ENCODE data around the gene FARS2. TPM values are rescaled to one million over a fixed set of nuclear protein-coding genes. Genes with fewer than 3 reads are reported as not detected.

Gene FARS2
- total and polyA plus RNA-seq, 11 donors = 11.4 to 24.6 (median 20.5) TPM

DNA sequence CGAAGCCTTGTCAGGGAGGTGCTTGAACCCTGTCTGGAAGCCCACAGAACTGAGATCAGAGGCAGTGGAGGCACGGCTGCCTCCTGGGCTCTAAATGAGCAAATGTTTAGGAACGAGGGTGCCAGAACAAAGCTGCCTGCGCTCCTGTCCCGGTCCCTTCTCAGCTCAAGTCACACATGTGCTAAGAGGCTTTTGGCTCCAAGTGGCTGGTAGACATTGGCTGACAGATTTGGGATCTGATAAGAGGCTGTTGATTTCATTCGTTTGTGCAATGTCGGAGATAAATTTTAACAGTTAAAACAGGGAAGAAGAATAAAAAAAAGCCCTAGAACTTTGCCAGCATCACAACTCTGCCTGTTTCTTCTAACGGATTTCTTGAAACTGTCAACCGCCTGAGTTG lies 553.6 kb downstream of the FARS2 start:
- 82 to 88% (median 88%) methylated on average over 9 of the region's 9 CpGs for WGBS, 4 donors
- no peak overlapping the region for H3K27ac ChIP-seq
- TF ChIP-seq POLR2A (IDR thresholded peaks at IDR 0.05) = no peak
- TF ChIP-seq, protein P1, sequence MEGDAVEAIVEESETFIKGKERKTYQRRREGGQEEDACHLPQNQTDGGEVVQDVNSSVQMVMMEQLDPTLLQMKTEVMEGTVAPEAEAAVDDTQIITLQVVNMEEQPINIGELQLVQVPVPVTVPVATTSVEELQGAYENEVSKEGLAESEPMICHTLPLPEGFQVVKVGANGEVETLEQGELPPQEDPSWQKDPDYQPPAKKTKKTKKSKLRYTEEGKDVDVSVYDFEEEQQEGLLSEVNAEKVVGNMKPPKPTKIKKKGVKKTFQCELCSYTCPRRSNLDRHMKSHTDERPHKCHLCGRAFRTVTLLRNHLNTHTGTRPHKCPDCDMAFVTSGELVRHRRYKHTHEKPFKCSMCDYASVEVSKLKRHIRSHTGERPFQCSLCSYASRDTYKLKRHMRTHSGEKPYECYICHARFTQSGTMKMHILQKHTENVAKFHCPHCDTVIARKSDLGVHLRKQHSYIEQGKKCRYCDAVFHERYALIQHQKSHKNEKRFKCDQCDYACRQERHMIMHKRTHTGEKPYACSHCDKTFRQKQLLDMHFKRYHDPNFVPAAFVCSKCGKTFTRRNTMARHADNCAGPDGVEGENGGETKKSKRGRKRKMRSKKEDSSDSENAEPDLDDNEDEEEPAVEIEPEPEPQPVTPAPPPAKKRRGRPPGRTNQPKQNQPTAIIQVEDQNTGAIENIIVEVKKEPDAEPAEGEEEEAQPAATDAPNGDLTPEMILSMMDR (IDR thresholded peaks at IDR 0.05) = no peak
- ATAC-seq (no peak), DNase-seq (no peak)
- H3K36me3 ChIP-seq = no peaks in the 10 kb centered on the region
- no peak overlapping the region for H3K4me3 ChIP-seq
- H3K9me3 ChIP-seq = peaks cover 0 to 11% (median 0%) of the 10 kb centered on the region in 12 donors
- H3K27me3 ChIP-seq = no peaks in the 10 kb centered on the region
- no peaks in the 10 kb centered on the region for H3K4me1 ChIP-seq
- intact Hi-C loops (cut with DNase I) = no loop called here

DNA sequence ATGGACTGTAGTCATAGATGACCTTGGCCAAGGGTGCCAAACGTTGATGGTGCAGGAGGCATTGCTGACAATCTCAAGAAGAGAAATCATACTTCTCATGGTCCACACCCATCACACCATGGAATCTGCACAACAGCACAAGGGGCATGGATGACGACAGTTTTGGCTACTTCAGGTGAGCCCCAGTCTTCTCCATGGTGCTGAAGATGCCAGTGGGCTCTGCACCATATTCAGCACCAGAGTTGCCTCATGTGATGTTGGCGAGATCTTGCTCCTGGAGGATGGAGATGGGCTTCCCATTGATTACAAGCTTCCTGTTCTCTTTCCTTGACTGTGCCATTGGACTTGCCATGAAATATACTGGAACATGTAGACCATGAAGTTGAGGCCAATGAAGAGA lies 556.6 kb downstream of the FARS2 start:
- DNase-seq (no peak), ATAC-seq (no peak)
- Histone ChIP-seq H3K9me3 (peaks cover 0 to 7% (median 0%) of the 10 kb centered on the region in 12 donors), H3K27me3 (no peaks in the 10 kb centered on the region), H3K36me3 (no peaks in the 10 kb centered on the region), H3K4me1 (no peaks in the 10 kb centered on the region), H3K27ac (no peak overlapping the region), H3K4me3 (no peak overlapping the region)
- 85 to 89% (median 87%) methylated on average over 3 of the region's 3 CpGs for WGBS, 4 donors
- TF ChIP-seq, protein P1 (IDR thresholded peaks at IDR 0.05) = no peak
- TF ChIP-seq POLR2A (IDR thresholded peaks at IDR 0.05) = no peak
- intact Hi-C loops (cut with DNase I) = no loop called here

DNA sequence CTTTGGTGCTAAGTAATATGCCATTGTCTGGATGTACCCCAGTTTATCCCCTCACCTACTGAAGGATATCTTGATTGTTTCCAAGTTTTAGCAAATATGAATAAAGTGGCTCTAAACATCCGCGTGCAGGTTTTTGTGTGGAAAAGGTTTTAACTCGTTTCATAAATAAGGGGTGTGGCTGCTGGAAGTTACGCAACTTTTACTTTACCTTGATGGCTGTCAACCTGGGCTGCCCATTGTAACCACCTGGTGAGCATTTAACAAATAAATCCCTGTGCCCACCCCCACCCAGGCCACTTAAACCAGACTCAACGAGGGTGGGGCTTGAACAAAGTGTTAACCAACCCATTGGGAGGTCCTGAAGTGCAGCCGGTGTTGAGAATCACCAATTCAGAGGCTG lies 557.6 kb downstream of the FARS2 start:
- Histone ChIP-seq H3K4me1 (no peaks in the 10 kb centered on the region), H3K4me3 (no peak overlapping the region), H3K9me3 (no peaks in the 10 kb centered on the region), H3K27ac (no peak overlapping the region), H3K36me3 (no peaks in the 10 kb centered on the region), H3K27me3 (no peaks in the 10 kb centered on the region)
- TF ChIP-seq, protein P1 (IDR thresholded peaks at IDR 0.05) = no peak
- no peak for TF ChIP-seq POLR2A (IDR thresholded peaks at IDR 0.05)
- 72 to 76% (median 73%) methylated on average over 6 of the region's 6 CpGs for WGBS, 4 donors
- DNase-seq = no peak
- no peak for ATAC-seq
- intact Hi-C loops (cut with DNase I) = no loop called here

Other genes starting within 250 kb of the FARS2 start
- 10 to 100 TPM in 4 of 9 donors, 1 to 10 TPM in 5; 5.8 to 12.3 (median 9.7) TPM for gene PPP1R3G, start 176.2 kb upstream of the FARS2 start, total RNA-seq
- 1 to 10 TPM; 5.4 to 8.0 TPM for gene PPP1R3G, start 176.2 kb upstream of the FARS2 start, polyA plus RNA-seq
- 10 to 100 TPM; 18.8 to 39.7 (median 21.3) TPM for gene LYRM4, start 563 bp upstream of the FARS2 start, total RNA-seq
- 10 to 100 TPM; 21.0 to 22.0 TPM for gene LYRM4, start 563 bp upstream of the FARS2 start, polyA plus RNA-seq